NCI-H748 (cell line): ENCODE measurements around the gene UTY.

ENCODE experiments used
- DNase-seq: peaks from one replicate; lab custom pipeline; 2025; ENCODE audit not compliant: unreplicated experiment; lab: John Stamatoyannopoulos, UW

The UTY gene

DNA sequence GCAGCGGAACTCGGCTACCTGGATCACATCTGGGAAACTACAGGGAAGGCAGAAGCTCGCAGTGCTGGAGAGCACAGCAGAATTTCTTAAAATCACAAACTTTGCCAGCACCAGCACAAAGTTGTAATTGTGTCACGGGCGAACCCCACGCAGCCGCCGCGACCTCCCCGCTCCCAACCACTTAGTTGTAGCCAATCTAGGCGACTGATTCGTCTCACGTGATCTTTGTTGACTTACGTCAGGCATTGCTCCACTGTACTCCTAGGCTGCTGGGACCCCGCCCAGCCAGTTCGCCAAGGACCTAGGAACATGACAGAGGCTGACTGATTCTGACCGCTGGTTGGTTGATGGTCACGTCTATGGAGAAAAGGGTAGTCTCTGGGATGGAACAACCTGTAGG lies at the start of gene UTY:
UTY (minus strand) TSS at position 206 of the 400 bp plus-strand sequence. CDS start 368 bp downstream, outside the sequence.
- no peak for DNase-seq

DNA sequence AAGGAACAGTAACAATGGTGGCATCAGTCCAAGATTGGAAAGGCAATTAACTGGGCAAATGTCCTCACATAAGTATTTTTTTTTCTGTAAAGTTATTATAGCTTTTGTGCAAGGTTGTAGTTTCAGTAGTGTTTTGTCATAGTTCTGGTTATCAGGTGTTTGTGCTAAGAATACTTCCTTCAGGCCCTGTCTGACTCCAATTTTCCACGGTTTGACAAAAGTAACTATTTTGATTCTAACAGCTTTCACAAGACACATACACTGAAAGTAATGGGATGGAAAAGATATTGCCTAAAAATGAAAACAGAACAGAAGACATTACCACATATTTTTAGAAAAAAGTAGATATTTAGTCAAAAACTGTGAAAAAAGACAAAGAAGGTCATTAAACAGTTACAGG lies 40.6 kb upstream of the UTY start:
- no peak for DNase-seq

DNA sequence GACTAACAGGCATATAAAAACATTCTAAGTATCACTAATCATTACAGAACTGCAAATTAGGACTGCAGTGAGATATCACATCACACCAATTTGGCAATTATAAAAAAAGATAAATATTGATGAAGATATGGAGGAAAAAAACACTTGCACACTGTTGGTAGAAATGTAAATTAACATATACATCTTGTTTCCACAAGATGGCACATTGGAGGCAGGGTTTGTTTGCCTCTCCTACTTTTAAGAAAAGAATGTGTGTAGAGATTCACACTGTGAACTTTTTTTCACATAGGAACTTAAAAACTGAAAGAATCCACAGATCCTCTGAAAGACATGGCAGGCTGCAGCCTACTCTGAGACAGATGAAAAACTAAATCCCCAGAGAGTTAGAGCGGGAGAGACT lies 21.4 kb upstream of the UTY start:
- DNase-seq: no peak

DNA sequence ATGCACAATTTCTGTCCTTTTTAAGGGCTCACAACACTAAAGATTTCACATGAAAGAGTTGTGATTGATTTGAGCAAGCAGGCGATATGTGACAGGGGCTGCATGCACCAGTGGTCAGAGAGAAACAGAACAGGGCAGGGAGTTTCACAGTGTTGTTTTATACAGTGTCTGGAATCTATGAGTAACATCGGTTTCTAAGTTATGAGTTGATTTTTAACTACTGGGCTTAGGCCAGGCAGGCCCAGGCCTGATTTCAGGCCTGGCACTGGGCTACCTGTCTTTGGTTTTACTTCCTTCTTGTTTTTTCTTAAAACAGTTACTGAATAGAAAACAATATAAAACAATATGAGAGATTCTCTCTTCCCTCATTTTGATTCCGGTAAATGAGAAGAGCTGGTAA lies 13.9 kb upstream of the UTY start:
- no peak for DNase-seq

DNA sequence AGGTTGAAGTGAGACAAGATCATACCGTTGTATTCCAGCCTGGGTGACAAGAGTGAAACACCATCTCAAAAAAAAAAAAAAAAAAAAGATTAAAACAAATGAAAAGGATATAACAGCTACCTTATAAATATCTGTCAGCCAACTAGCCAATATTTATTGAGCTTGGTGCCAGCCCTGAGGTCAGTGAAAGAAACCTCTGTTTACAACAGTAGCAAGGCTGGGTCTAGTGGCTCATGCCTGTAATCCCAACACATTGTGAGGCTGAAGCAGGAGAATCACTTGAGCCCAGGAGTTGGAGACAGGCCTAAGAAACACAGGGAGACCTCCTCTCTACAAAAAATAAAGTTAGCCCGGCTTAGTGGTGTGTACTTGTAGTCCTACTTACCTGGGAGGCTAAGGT lies 12.6 kb upstream of the UTY start:
- DNase-seq: no peak

DNA sequence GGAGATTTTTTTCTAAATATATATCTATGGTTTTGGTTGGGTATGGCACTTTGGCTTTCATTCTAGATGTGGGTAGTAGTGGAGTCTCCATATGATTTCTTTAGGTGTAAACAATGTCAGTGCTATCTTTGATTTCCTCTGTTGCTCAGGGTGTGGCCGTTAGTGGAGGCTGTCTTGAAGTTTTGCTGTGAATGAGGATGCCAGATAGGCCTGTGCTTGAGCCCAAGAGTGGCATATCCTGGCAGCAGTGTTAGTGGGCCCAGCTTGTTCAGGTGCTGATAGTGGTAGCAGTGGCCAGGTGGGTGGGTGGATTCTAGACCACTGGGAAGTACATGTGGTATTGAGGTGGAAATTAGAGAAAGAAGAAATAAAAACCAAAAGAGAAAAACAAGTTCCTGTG lies 8.9 kb upstream of the UTY start:
- DNase-seq: no peak

DNA sequence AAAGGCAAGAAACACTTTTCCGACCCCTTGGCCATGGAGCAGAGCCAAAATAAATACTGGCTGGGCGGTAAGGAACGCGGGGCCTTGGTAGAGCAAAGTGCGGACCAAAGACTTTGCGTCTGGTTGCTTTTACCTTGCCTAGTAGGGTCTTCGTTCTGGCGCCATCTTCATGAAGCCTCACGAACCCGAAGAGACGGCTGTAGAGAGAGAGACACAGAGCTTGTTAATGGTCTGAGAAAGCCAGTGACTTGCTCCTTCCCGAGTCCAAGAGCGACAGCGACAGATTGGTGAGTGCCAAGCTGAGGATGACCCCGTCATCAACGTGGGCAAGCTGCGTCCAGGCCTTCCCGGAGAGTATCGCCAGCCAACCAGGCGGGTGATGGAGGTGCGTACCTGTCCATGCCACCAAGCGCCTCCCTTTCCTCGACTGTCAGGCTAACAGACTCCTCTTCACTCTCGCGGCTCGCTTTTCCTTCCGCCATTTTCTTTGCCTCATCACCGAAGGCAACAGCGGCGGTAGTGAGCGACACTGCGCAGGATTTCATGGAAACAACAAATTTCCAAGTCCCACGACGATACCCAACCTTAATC lies 617 bp downstream of the UTY start:
- no peak for DNase-seq

DNA sequence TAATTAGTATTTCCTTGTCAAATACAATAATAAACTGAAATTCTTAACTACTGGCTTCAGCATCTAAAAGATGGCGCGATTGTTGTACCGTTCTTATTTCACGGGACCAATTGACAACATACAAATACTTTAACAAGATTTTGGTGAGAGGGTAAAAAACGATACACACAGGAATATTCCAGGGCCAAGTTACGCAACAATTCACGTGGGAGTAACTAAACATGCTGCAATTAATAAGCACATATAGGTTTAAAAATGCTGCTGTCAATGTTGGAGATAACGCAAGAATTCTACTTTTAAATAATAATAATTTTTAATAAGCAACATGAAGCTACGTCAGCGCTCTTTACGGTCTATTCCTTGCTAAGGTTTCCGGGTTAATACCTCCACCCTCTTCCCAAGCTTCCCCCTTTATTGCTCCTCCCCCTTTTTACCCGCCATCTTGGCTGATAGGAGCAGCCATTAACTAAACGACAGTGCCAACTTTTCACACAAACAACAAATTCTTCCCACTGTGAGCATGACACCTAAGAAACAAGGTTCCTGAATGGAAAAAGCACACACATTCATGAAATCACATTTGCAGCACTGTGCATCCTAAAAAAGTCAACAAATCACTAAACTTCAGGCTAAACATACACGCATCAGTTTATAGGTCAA lies 1.6 kb downstream of the UTY start:
- DNase-seq: no peak

DNA sequence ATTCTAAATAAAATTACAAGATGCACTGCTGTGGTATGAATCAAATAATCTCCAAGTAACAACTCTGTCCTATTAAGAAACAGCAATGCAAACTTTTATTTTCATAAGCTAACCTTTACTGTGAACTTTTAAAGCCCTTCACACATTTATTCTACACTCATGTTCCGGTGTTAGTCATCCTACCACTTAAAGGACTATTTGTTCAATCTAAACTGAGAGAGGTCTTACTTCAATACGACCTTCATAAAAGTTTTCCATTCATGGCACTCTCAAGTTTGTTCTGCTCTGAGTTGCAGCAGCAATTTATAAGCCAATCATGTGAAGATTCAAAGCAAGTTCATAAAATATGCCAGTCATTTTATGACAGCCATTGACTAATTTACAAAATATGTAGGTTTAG lies 4.8 kb downstream of the UTY start:
- DNase-seq: no peak

DNA sequence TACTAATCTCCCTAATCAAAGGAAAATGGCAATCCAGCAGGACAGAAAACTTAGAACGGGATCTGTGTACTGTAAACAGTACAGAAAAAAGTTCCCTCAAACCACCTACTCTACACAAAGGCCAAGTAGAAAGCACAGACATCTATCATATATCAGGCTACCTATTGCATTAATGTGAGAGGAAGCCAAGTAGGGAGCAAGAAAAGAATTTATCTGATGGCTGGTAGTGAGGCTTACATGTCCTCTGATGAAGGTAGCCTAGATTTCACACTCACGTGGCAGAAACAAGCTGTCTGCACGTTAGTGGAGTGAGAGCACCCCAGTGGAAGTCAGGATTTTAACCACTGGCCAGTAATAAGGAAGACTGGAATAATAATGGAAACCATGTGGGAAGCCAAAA lies 28.3 kb downstream of the UTY start:
- no peak for DNase-seq

DNA sequence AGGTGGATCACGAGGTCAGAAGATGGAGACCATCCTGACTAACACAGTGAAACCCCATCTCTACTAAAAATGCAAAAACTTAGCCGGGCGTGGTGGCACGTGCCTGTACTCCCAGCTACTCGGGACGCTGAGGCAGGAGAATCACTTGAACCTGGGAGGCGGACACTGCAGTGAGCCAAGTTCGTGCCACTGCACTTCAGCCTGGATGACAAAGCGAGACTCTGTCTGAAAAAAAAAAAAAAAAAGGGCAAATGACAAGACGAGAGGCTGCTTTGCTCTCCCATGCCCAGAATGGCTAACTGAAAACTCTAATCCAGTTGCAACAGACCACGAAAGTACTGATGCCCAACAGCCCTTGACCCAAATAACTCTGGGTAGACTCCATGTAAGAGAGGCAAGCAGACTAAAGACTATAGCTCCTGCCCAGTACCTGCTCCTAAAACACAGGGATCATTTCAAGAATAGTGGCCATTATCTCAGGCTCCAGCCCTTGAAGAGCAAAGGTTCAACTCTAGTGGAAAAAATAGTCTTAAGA lies 29.2 kb downstream of the UTY start:
- DNase-seq: no peak

DNA sequence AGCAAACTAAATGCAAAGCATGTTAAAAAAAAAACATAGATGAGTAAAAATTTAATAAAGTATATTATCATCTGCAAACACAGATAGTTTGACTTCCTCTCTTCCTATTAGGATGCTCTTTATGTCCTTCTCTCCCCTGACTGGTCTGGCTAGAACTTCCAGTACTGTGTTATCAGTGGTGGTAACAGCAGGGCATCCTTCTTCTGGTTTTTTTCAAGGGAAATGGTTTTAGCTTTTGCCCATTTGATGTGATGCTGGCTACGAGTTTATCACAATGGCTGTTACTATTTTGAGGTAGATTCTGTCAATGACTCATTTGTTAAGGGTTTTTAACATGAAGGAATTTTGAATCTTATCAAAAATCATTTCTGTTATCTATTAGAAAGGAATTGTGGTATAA lies 34.3 kb downstream of the UTY start:
- no peak for DNase-seq

DNA sequence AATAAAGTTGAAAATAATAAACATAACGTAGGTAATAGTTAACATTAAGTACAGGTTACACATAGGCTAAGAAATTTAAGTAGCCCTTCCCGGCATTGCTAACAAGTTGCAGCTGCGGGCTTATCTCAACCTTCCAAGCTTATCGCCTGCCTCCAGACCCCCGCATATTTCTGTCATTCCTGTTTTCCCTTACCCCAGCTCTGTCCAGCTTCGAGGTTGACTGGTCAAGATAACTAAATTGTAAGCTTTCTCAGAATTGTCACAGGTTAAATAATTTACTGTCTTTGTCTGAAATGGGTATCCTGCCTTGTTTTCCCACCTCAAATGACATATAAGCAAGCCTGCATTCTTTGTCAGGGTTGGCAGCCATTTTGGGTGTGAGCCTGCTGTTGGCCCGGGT lies 36.7 kb downstream of the UTY start:
- DNase-seq: no peak

DNA sequence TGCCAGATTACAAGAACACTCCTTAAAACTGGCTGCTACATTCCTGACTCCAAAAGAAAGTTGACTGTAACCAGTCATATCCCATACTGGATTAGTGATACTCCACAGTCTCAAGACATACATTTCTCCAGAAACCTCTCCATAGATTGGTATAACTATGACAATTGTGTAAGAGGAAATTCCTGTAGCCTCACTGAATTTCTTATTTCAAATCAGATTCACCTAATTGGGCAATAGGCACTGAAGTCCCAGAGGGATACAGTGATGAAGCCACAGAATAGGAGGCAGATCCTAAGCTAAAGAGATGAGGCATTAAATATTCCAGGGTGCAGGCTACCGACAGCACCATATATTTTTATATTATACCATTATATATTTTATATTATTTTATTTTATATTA lies 39.0 kb downstream of the UTY start:
- DNase-seq: no peak

DNA sequence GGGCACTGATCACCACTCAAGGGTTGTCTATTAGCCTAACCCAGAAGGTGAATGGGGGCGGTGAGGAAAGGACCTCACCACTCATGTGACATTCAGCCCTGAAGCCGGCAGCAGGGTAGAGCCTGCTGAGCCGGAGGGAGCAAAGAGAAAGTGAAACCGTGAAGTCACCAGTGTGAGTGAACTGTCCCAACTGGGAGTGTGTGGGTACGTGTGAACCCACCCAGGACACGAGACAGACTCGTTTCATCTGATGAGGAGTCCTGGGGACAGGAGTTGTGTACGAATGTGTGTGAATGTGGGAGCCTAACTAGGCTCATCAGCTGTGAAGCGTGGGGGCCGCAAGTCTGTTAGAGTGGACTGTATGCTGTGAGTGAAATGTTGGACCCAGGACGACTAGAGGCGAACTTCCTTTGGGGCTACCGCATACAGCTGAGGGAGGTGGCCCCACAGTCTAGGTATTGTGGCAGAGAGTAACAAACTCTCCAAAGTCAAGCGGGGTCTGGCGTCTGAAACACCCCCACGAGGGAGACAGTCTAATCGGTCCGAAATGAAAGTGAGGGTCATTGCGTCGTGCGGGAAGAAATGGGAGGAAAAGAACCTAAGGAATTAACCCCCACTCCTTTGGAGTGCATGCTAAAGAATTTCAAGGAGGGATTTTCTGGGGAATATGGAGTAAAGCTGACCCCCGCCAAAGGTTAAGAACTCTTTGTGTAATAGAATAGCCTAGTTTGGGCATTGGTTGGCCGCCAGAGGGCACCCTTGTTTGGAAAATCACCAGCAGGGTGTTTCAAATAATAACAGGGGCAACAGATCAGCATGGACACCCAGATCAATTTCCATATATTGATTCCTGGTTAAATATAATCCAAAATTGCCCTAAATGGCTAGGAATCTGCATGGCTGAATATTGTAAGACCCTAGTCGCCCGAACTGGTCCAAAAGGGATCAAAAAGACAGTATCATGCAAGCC lies 43.6 kb downstream of the UTY start:
- no peak for DNase-seq

DNA sequence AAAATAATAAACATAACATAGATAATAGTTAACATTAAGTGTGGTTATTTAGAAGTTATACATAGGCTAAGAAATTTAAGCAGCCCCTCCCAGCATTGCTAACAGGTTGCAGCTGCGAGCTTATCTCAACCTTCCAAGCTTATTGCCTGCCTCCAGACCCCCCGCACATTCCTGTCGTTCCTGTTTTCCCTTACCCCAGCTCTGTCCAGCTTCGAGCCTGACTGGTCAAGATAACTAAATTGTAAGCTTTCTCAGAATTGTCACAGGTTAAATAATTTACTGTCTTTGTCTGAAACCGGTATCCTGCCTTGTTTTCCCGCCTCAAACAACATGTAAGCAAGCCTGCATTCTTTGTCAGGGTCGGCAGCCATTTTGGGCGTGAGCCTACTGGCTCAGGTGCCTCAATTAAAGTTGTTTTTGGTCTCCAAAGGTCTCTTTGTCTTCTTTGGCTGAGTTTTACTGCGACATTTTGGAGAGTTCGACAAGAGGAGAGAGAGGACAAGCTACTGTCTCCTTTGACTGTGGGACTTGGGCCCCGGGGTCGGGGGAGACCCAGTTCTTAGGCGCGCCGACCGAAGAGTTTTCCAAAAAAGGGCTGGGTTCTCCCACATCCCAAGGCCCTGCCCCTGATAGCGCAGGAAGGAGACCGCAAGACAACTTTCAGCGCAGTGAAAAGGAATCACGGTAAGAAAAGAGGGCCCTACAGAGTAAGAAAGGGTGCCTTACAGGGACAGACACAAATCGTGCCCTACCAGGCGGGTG lies 44.4 kb downstream of the UTY start:
- DNase-seq: no peak

DNA sequence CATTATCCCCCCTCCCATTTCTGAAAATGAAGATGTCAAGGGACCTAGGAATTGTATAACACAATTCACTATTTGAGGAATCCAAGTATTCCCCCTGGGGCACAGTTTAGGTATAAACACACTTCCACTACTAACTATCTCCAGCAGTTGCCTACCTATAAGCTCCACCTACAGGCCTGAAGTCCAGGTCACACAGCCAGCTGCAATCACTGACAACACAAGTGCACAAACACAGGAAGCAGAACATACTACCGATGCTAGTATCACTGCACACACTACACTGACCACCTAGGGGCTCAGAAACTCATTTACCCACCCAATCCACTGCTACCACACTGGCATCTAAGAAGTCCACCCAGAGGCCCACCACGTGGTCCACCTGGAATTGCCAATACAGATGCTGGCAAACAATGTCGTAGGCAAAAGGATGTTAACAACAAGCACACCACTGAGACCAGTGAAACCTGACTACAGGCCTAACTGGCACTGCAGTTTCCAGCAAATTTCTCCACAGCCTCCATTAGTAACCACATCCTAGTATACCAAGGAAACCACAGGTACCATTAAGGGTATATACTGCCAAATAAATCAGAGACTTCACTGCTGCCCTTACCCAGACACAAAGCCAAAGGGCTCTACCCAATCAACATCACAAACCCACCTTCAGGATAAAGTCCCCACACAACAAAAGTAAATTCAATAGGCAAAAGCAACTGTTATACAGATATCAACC lies 47.4 kb downstream of the UTY start:
- no peak for DNase-seq

DNA sequence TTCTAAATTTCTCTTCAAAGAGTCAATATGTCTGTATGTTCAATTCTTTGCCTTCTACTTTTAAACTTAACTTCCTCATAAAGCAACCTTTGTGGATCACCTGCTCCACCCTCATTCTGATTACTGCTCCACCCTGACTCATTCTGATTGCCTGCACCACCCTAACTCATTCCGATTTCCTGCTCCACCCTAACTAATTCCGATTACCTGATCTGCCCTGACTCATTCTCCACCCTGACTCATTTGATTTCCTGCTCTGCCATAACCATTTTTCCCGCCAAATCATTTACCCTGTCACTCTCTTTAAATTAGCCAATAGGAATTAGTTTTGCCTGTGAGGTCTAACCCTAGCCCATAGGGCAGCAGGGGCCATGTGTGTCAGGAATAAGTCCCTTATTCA lies 50.3 kb downstream of the UTY start:
- no peak for DNase-seq

DNA sequence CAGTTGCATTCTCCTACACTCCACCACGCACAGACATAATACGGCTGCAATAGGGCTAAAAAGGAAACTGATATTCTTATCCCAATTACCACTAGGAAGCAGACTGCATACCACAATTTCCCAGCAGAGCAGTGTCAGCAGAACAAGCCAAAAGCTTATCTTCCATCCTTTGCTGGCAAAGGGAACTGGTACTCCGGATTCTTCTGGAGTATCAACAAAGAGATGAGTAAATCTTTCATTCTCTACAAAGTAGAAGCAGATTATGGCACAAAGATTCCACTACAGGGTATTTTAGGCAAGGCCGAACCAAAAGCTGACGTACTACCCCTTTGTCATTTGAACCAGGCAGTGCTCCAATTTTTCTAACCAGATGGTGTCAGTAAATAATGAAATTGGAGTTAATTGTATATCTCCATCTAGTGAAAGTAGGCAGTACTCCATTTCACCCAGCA lies 56.5 kb downstream of the UTY start:
- DNase-seq: no peak
